Calu3 (cell line): ENCODE data around the gene DGKD. TPM values are rescaled to one million over a fixed set of nuclear protein-coding genes. Genes with fewer than 3 reads are reported as not detected.

ENCODE experiments used
- BruUV-seq: library from RNA; stranded (reverse); fragments of 400-500 nt; replicated peaks from 2 replicates; lab custom pipeline; 2021; lab: Mats Ljungman, UMichigan
- CTCF ChIA-PET: fragments of 300-600 bp; sonication (Branson Sonifier 250); formaldehyde crosslinking; loops from one replicate; lab custom pipeline; 2022; ENCODE audit warnings: antibody characterized with exemption; lab: Charles Lee
- DNase-seq: peaks from one replicate; pipeline ENCODE4 v3.0.0; 2022
- H3K27ac Mint-ChIP-seq: one replicate; pipeline ENCODE4 v1.8.0; 2022; ENCODE audit warnings: mixed read lengths; ENCODE audit not compliant: unreplicated experiment
- H3K27me3 Mint-ChIP-seq: one replicate; pipeline ENCODE4 v1.8.0; 2022; ENCODE audit warnings: mixed read lengths; ENCODE audit not compliant: unreplicated experiment
- H3K36me3 Mint-ChIP-seq: one replicate; pipeline ENCODE4 v1.8.0; 2022; ENCODE audit warnings: mild to moderate bottlenecking, moderate library complexity, mixed read lengths; ENCODE audit not compliant: insufficient read depth, unreplicated experiment
- H3K4me1 Mint-ChIP-seq: one replicate; pipeline ENCODE4 v1.8.0; 2022; ENCODE audit warnings: mild to moderate bottlenecking, low read depth, mixed read lengths; ENCODE audit not compliant: unreplicated experiment
- H3K4me3 Mint-ChIP-seq: one replicate; pipeline ENCODE4 v1.8.0; 2022; ENCODE audit warnings: mild to moderate bottlenecking, low read depth, moderate library complexity, mixed read lengths; ENCODE audit not compliant: unreplicated experiment
- H3K9me3 Mint-ChIP-seq: one replicate; pipeline ENCODE4 v1.8.0; 2022; ENCODE audit warnings: low read depth, mixed read lengths; ENCODE audit not compliant: unreplicated experiment
- intact Hi-C: fragments of 100-400 bp; cut with micrococcal nuclease; formaldehyde crosslinking; loops from one replicate; pipeline ENCODE4 v1.10.0; 2022; ENCODE audit not compliant: unreplicated experiment
- total RNA-seq: library from RNA; stranded (reverse); gene quantifications from 2 replicates; pipeline ENCODE4 v1.2.3, GENCODE V29; 2022
- TF ChIP-seq, protein P1 (sequence below): fragments of 200-600 bp; IDR thresholded peaks from one replicate; pipeline ENCODE4 v1.8.0; 2022; ENCODE audit warnings: antibody characterized with exemption; ENCODE audit not compliant: unreplicated experiment

DGKD gene
- total RNA-seq, 1 experiment from 2014 or later, result 26.5 TPM

DNA sequence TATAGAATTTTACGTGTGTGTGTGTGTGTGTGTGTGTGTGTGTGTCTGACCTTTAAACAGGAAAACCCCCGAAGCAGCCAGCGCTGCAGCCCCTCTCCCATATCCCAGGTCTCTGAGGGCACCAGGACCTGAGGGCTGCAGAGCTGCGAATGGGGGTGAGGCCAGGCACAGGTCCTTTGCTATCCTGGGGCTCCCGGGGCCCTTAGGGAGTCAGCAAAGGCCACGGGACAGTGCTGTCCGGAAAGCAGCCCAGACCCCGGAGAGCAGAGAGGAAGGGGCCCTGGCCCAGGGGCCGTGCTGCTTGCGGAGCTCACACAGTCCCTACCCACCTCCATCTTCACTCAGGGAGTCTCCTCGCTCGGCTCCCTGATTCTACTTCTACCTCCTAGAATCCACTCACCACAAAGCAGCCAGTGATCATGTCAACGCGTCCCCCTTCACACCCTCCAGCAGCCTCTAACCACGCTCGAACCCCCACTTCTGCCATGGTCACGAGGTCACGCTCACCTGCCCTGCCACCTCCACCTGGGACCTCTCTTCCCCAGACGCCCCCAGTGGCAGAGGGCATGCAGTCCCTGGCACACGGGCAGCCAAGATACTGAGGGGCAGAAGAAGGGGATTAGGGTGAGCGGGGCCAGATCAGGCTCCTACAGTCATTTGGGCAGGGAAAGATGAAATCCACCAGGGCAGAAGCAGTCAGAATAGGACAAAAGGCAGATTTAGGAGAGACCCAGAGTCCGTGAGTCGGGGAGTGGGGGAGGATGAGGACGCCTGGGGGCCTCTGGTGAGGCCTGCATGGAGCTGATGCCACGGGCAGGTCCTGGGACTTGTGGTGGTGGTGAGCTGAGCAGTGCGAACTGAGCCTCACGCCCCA is 125.6 kb downstream of the DGKD start:
- BruUV-seq, result no TSS peak
- H3K4me3 Mint-ChIP-seq, result no peak overlapping the region
- no peaks in the 10 kb centered on the region for H3K4me1 Mint-ChIP-seq
- intact Hi-C loops, result no loop called here
- no peak overlapping the region for H3K27ac Mint-ChIP-seq
- no peaks in the 10 kb centered on the region for H3K27me3 Mint-ChIP-seq
- no peak for DNase-seq
- peaks cover 41% of the 10 kb centered on the region for H3K36me3 Mint-ChIP-seq
- H3K9me3 Mint-ChIP-seq, result no peaks in the 10 kb centered on the region
- TF ChIP-seq, protein P1, sequence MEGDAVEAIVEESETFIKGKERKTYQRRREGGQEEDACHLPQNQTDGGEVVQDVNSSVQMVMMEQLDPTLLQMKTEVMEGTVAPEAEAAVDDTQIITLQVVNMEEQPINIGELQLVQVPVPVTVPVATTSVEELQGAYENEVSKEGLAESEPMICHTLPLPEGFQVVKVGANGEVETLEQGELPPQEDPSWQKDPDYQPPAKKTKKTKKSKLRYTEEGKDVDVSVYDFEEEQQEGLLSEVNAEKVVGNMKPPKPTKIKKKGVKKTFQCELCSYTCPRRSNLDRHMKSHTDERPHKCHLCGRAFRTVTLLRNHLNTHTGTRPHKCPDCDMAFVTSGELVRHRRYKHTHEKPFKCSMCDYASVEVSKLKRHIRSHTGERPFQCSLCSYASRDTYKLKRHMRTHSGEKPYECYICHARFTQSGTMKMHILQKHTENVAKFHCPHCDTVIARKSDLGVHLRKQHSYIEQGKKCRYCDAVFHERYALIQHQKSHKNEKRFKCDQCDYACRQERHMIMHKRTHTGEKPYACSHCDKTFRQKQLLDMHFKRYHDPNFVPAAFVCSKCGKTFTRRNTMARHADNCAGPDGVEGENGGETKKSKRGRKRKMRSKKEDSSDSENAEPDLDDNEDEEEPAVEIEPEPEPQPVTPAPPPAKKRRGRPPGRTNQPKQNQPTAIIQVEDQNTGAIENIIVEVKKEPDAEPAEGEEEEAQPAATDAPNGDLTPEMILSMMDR, result no peak
- CTCF ChIA-PET, result interaction anchor here (0.6 kb wide), 1 partner anchor 36 kb away, joined by 4 read pairs; no protein-coding TSS in a partner anchor

- Mint-ChIP-seq H3K4me1 (peaks cover 3% of the 10 kb centered on the region), H3K36me3 (peaks cover 36% of the 10 kb centered on the region), H3K4me3 (no peak overlapping the region), H3K9me3 (no peaks in the 10 kb centered on the region), H3K27me3 (no peaks in the 10 kb centered on the region), H3K27ac (no peak overlapping the region)
- BruUV-seq, result no TSS peak
- TF ChIP-seq, protein P1, result no peak
- CTCF ChIA-PET, result no interaction called here
- intact Hi-C loops, result no loop called here
- no peak for DNase-seq
Observed at GRCh38 chr2:233480490-233481202, 126.4 kb downstream of the DGKD start.

DNA sequence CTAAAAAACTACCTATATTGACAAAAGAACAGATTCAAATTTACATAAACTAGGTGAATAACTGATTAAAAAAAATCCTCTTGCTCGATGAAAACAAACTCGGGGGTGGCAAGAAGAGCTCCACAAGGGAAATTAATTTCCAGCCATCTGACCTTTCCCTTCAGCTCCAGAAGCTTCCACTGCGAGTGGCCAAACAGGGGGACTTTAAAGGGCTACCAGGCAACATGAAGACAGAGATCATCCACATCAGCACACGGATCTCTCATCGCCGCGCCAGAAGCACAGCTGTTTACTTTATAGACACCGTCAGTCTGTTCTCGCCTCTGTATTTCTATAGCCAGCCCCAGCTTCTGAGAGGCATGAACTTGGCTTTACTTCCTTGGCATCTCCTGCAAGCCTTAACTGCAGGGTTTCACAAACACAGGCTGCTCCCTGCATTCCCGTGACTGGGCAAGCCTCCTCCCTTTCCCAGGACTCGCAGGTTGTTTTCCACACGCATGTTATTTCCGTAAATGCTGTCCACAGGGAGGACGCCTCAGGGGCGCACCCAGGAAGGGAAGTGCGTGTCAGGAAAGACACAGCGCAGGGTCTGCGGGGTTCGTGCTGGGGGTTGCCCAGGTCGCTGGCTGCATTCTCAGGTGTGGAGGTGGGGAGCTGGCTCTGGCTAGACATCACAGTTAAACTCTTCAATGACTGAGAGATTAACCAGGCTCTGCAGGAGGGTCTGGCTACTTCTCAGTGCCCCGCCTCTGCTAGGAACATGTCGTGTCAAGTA is 127.3 kb downstream of the DGKD start:
- Mint-ChIP-seq H3K36me3 (peaks cover 36% of the 10 kb centered on the region), H3K9me3 (no peaks in the 10 kb centered on the region), H3K4me3 (no peak overlapping the region), H3K4me1 (peaks cover 12% of the 10 kb centered on the region), H3K27ac (no peak overlapping the region), H3K27me3 (no peaks in the 10 kb centered on the region)
- no peak for DNase-seq
- CTCF ChIA-PET, result no interaction called here
- no TSS peak for BruUV-seq
- intact Hi-C loops, result no loop called here
- TF ChIP-seq, protein P1, result no peak

DNA sequence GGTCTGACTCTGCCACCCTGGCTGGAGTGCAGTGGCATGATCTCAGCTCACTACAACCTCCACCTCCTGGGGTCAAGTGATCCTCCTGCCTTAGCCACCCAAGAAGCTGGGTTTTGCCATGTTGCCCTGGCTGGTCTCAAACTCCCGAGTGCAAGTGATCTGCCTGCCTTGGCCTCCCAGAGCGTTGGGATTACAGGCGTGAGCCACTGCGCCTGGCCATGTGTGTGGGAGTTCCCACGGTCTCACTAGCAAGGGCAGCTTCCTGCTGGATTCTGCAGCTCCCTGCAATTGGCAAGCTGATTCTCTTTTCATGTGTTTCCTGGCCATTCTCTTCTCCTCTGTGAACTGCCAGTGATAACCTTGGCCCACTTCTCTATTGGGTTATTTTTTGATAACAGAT is 128.3 kb downstream of the DGKD start:
- Mint-ChIP-seq H3K4me1 (peaks cover 20% of the 10 kb centered on the region), H3K27me3 (no peaks in the 10 kb centered on the region), H3K27ac (no peak overlapping the region), H3K36me3 (peaks cover 32% of the 10 kb centered on the region), H3K4me3 (no peak overlapping the region), H3K9me3 (no peaks in the 10 kb centered on the region)
- intact Hi-C loops, result no loop called here
- DNase-seq, result no peak
- TF ChIP-seq, protein P1, result no peak
- BruUV-seq, result no TSS peak
- CTCF ChIA-PET, result no interaction called here
